K562 (cell line): ENCODE data around the gene GAK. TPM values are rescaled to one million over a fixed set of nuclear protein-coding genes. Genes with fewer than 3 reads are reported as not detected.

Source experiments
- ATAC-seq: fragments of 200-7000 bp; cut with Tn5 transposase; 3 replicates; pipeline ENCODE4 v1.9.1; 2020; ENCODE audit warnings: moderate library complexity
- BruUV-seq: library from RNA; stranded (reverse); fragments of 400-500 nt; replicated peaks from 2 replicates; lab custom pipeline; 2021; lab: Mats Ljungman, UMichigan
- CTCF ChIA-PET: fragments of 300-600 bp; formaldehyde crosslinking; extraction: SDS; loops from one replicate; lab custom pipeline; 2021; ENCODE audit warnings: low intra/inter-chr PET ratio; lab: Yijun Ruan, JAX
- POLR2A ChIA-PET: fragments of 300-600, 350-650 bp; sonication (Branson Sonifier 250); formaldehyde crosslinking; extraction: SDS; loops from one replicate; lab custom pipeline; 2021; ENCODE audit warnings: antibody characterized with exemption, inconsistent platforms; lab: Yijun Ruan, JAX
- DNase-seq, 4 experiments: peaks; one replicate each; pipeline versions ENCODE4 v3.0.0 to v3.0.0-alpha.2; 2011 to 2018; ENCODE audit warnings: low spot score in 3 of 4, mixed read lengths in 3 of 4; ENCODE audit errors: extremely low read depth in 1 of 4
- FAIRE-seq: peaks from 2 replicates; lab custom pipeline; 2011; peaks lifted over from hg19 to GRCh38; lab: Jason Lieb, UNC
- H2AFZ ChIP-seq: 2 replicates; pipeline ENCODE4 v1.6.0; 2011; ENCODE audit warnings: low read depth, low read length, control low read depth, inconsistent platforms
- H3K27ac ChIP-seq: fragments of 200-600 bp; 3 replicates; pipeline ENCODE4 v1.8.0; 2011; ENCODE audit warnings: low read depth, mild to moderate bottlenecking, control low read depth, inconsistent platforms, low read length, moderate library complexity, mixed read lengths; ENCODE audit errors: extremely low read depth
- H3K27me3 ChIP-seq, 2 experiments: fragments of 300-600 bp in 1 of 2; 2 replicates in 1 of 2; 3 replicates in 1 of 2; pipeline versions ENCODE4 v1.6.0 to v1.8.0; 2011; ENCODE audit warnings: inconsistent platforms in 2 of 2, low read length in 2 of 2, mild to moderate bottlenecking in 1 of 2, mixed read lengths in 1 of 2, moderate library complexity in 1 of 2; ENCODE audit not compliant: control insufficient read depth in 2 of 2, insufficient read depth in 2 of 2
- H3K36me3 ChIP-seq: fragments of 300-600 bp; 3 replicates; pipeline ENCODE4 v1.8.0; 2011; ENCODE audit warnings: mild to moderate bottlenecking, low read length, inconsistent platforms; ENCODE audit not compliant: control insufficient read depth, insufficient read depth
- H3K4me1 ChIP-seq, 2 experiments: fragments of 200-600 bp in 1 of 2; replicated peaks in 1 of 2; 2 replicates in 1 of 2; 3 replicates in 1 of 2; pipeline versions ENCODE4 v1.5.1 to v1.8.0; 2011; ENCODE audit warnings: inconsistent platforms in 2 of 2, low read length in 2 of 2, mild to moderate bottlenecking in 1 of 2, mixed read lengths in 1 of 2, moderate library complexity in 1 of 2; ENCODE audit not compliant: control insufficient read depth in 2 of 2, insufficient read depth in 2 of 2
- H3K4me2 ChIP-seq: 2 replicates; pipeline ENCODE4 v1.6.1; 2011; ENCODE audit warnings: low read length, control low read depth, inconsistent platforms, mixed read lengths; ENCODE audit not compliant: insufficient read depth
- H3K4me3 ChIP-seq: fragments of 200-600 bp; sonication (generic), shearing (Covaris generic); 2 replicates; pipeline ENCODE4 v1.5.1; 2016; ENCODE audit warnings: control low read depth, inconsistent platforms
- H3K79me2 ChIP-seq: fragments of 200-600 bp; 3 replicates; pipeline ENCODE4 v1.8.0; 2011; ENCODE audit warnings: low read length, inconsistent platforms; ENCODE audit not compliant: control insufficient read depth, insufficient read depth
- H3K9ac ChIP-seq, 2 experiments: 2 replicates each; pipeline versions ENCODE4 v1.6.0 to v1.6.1; 2011; ENCODE audit warnings: low read depth in 2 of 2, low read length in 2 of 2, control low read depth in 1 of 2, inconsistent platforms in 1 of 2, mild to moderate bottlenecking in 1 of 2, mixed read lengths in 1 of 2; ENCODE audit not compliant: insufficient read depth in 1 of 2
- H3K9me1 ChIP-seq: one replicate; pipeline ENCODE4 v1.6.0; 2011; ENCODE audit warnings: inconsistent platforms, mild to moderate bottlenecking, low read length, moderate library complexity; ENCODE audit not compliant: control insufficient read depth, insufficient read depth
- H3K9me3 ChIP-seq: replicated peaks from 2 replicates; pipeline ENCODE4 v1.5.1; 2011; ENCODE audit warnings: low read depth, low read length, inconsistent platforms; ENCODE audit not compliant: control insufficient read depth, insufficient read depth
- H4K20me1 ChIP-seq: replicated peaks from 2 replicates; pipeline ENCODE4 v1.6.1; 2011; ENCODE audit warnings: low read length, inconsistent platforms, mixed read lengths; ENCODE audit not compliant: control insufficient read depth, insufficient read depth
- GTF3C2 ChIP-seq: IDR thresholded peaks from 3 replicates; pipeline ENCODE4 v1.6.1; 2011; ENCODE audit warnings: borderline replicate concordance, mild to moderate bottlenecking, moderate library complexity; ENCODE audit not compliant: insufficient read length; ENCODE audit errors: extremely low read depth
- HDAC3 ChIP-seq: fragments of 450-650 bp; IDR thresholded peaks from 2 replicates; pipeline ENCODE4 v1.6.1; 2018; ENCODE audit warnings: borderline replicate concordance, mild to moderate bottlenecking, moderate library complexity; ENCODE audit not compliant: partially characterized antibody
- HOMEZ ChIP-seq: fragments of 250-450 bp; sonication (Bioruptor Pico); IDR thresholded peaks from 2 replicates; pipeline ENCODE4 v1.4.0; 2020; ENCODE audit warnings: mild to moderate bottlenecking, moderate library complexity
- KLF10 ChIP-seq: fragments of 250-450 bp; sonication (Bioruptor Pico); IDR thresholded peaks from 2 replicates; pipeline ENCODE4 v1.6.1; 2021; ENCODE audit warnings: matching md5 sums
- POLR3G ChIP-seq: IDR thresholded peaks from 2 replicates; pipeline ENCODE4 v1.6.1; 2011; ENCODE audit not compliant: insufficient read length, insufficient replicate concordance; ENCODE audit errors: extremely low read depth
- RFX7 ChIP-seq: fragments of 250-450 bp; sonication (Bioruptor Pico); IDR thresholded peaks from 2 replicates; pipeline ENCODE4 v1.5.1; 2021; ENCODE audit warnings: mild to moderate bottlenecking
- SMAD1 ChIP-seq: fragments of 150-350 bp; IDR thresholded peaks from 2 replicates; pipeline ENCODE4 v1.6.1; 2014; ENCODE audit warnings: low read length, low read depth; ENCODE audit not compliant: partially characterized antibody
- TAF7 ChIP-seq: fragments of 450-650 bp; IDR thresholded peaks from 2 replicates; pipeline ENCODE4 v1.6.1; 2016; ENCODE audit warnings: missing genetic modification characterization, missing compliant biosample characterization
- TAF9B ChIP-seq: fragments of 450-650 bp; IDR thresholded peaks from 2 replicates; pipeline ENCODE4 v1.6.1; 2018; ENCODE audit warnings: mild to moderate bottlenecking; ENCODE audit not compliant: partially characterized antibody
- TSC22D4 ChIP-seq: fragments of 450-650 bp; IDR thresholded peaks from 2 replicates; pipeline ENCODE4 v1.6.1; 2016; ENCODE audit warnings: missing genetic modification characterization, missing biosample characterization, control low read depth
- WGBS: fragments of 100-300 bp; shearing (Covaris generic); methylation state at CpG from one replicate; pipeline ENCODE4 v1.1.6; 2016; ENCODE audit warnings: low coverage, mixed read lengths; ENCODE audit not compliant: insufficient coverage; ENCODE audit errors: missing lambda C conversion rate; 5-methylcytosine and 5-hydroxymethylcytosine counted together
- in situ Hi-C: fragments of 300-500 bp; cut with MboI; formaldehyde crosslinking; loops from 4 replicates; pipeline ENCODE4 v1.15.0; 2018; ENCODE audit warnings: inconsistent platforms, mixed read lengths
- intact Hi-C: fragments of 100-400 bp; cut with micrococcal nuclease; formaldehyde crosslinking; loops from 2 replicates; pipeline ENCODE4 v1.14.2; 2022
- polyA plus RNA-seq, 8 experiments: library from polyadenylated mRNA; depleted of rRNA in 4 of 8; stranded (reverse) in 5 of 8; unstranded in 3 of 8; fragments of >200 nt; fragmentation: Nextera tagmentation in 2 of 8; fragmentation: Illumina TruSeq in 1 of 8; extraction: Ambion mirVana in 2 of 8; extraction: Trizol in 1 of 8; gene quantifications; 2 replicates each; pipeline versions ENCODE4 v1.2.1 to v1.2.3, GENCODE V29; 2011 to 2014; ENCODE audit warnings: inconsistent platforms in 1 of 8, missing spikeins in 1 of 8
- total RNA-seq, 7 experiments: library from RNA; depleted of rRNA in 6 of 7; stranded (reverse); fragments of >200 nt in 6 of 7; fragmentation: Illumina TruSeq in 2 of 7; extraction: Trizol in 2 of 7; gene quantifications; 2 replicates each; pipeline versions ENCODE4 v1.2.1 to v1.2.3, GENCODE V29; 2011 to 2021; ENCODE audit warnings: low replicate concordance in 1 of 7
- TF ChIP-seq, protein P1 (sequence below), 2 experiments: IDR thresholded peaks in 1 of 2; conservative IDR thresholded peaks in 1 of 2; 2 replicates each; pipeline ENCODE4 v1.6.1; 2016; ENCODE audit warnings: low read depth in 2 of 2, mild to moderate bottlenecking in 1 of 2, missing compliant biosample characterization in 1 of 2, missing genetic modification characterization in 1 of 2, moderate library complexity in 1 of 2

GAK gene
- total and polyA plus RNA-seq, 9 of the 15 experiments (the other 6 are each of a cell fraction or from before 2014, with no cell fraction given) = 1.3 to 102 (median 16.2) TPM

GRCh38 chr4:912548-913279, 19.4 kb downstream of the GAK start:
- Histone ChIP-seq H3K27ac (no peak overlapping the region), H3K9me3 (no peaks in the 10 kb centered on the region), H2AFZ (no peak overlapping the region), H3K27me3 (no peaks in the 10 kb centered on the region), H3K79me2 (peaks cover 35% of the 10 kb centered on the region), H3K36me3 (peaks cover 51% of the 10 kb centered on the region; the same call in 2 of the 3 replicates), H3K9ac (no peak overlapping the region), H4K20me1 (0 out of 2 replicates have a peak, but pooled peaks cover 6% of the 10 kb centered on the region), H3K4me3 (no peak overlapping the region), H3K9me1 (no peaks in the 10 kb centered on the region), H3K4me1 (peaks cover 0 to 21% of the 10 kb centered on the region in 2 experiments; a peak in 2 of 5 replicates), H3K4me2 (no peak overlapping the region)
- no TSS peak for BruUV-seq
- DNase-seq (no peak), FAIRE-seq (no peak), ATAC-seq (no peak)
- intact Hi-C loops (no loop called here), in situ Hi-C loops (no loop called here)
- CTCF ChIA-PET = no interaction called here
- 80% methylated on average over 18 of the region's 19 CpGs for WGBS
- POLR2A ChIA-PET = interaction anchor here (0.6 to 0.7 kb wide), 2 partner anchors 41 to 74 kb away, joined by 3 read pairs; partner anchors contain the start of gene IDUA
- TF ChIP-seq, protein P1, sequence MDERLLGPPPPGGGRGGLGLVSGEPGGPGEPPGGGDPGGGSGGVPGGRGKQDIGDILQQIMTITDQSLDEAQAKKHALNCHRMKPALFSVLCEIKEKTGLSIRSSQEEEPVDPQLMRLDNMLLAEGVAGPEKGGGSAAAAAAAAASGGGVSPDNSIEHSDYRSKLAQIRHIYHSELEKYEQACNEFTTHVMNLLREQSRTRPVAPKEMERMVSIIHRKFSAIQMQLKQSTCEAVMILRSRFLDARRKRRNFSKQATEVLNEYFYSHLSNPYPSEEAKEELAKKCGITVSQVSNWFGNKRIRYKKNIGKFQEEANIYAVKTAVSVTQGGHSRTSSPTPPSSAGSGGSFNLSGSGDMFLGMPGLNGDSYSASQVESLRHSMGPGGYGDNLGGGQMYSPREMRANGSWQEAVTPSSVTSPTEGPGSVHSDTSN (CRISPR knock-in tag; IDR thresholded peaks at IDR 0.05; ENCODE audit: low read depth) = no peak
- TF ChIP-seq, protein P1 (tag; conservative IDR thresholded peaks at IDR 0.05; ENCODE audit: low read depth) = no peak
- TF ChIP-seq GTF3C2 = no peak
- TF ChIP-seq RFX7 (CRISPR knock-in tag) = no peak
- TF ChIP-seq KLF10 (CRISPR knock-in tag) = no peak
- no peak for TF ChIP-seq HOMEZ (CRISPR knock-in tag)
- no peak for TF ChIP-seq TAF7 (tag)
- no peak for TF ChIP-seq POLR3G
- no peak for TF ChIP-seq TSC22D4
- TF ChIP-seq HDAC3 = no peak
- TF ChIP-seq TAF9B = no peak
- no peak for TF ChIP-seq SMAD1
